ENCODE results near the gene NUMB.

DNA sequence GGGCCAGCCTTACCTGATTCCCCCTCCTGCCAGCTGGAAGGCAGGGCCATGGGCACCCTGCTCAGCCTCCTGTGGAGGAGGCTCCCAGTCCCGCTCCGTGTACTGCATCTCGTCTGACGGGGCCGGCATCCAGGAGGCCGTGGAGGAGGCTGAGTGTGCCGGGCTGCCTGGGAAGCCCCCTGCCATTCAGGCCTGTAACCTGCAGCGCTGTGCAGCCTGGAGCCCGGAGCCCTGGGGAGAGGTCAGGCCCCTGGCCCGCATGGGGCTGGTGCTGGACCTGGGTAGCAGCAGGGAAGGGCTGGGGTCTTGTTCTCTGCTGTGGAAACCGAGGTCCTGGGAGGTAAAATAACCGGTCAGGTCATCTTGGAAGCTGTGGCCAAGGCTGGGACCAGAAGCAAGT is 204.6 kb downstream of the NUMB start:
- TF ChIP-seq POLR2A (IDR thresholded peaks at IDR 0.05; ENCODE audit: low read length) = no peak
- no peak for TF ChIP-seq GATA1 (IDR thresholded peaks at IDR 0.05; ENCODE audit: low read depth, low read length)

All from erythroblast (primary cell).